GM18498 (cell line): ENCODE data around the gene PDE11A.

ENCODE experiments used
- ATAC-seq: cut with Tn5 transposase; IDR thresholded peaks from one replicate; pipeline ENCODE4 v1.9.1; 2021; ENCODE audit warnings: mild to moderate bottlenecking, moderate library complexity; ENCODE audit not compliant: unreplicated experiment

Gene PDE11A

GRCh38 chr2:177585234-177585863 lies 487.2 kb downstream of the PDE11A start:
- ATAC-seq: no peak

GRCh38 chr2:177584030-177584692 lies 488.4 kb downstream of the PDE11A start:
- no peak for ATAC-seq

- no peak for ATAC-seq
Measured at GRCh38 chr2:177582000-177582399, 490.6 kb downstream of the PDE11A start.

GRCh38 chr2:177579486-177580036 lies 493.0 kb downstream of the PDE11A start:
- ATAC-seq: no peak

- ATAC-seq: no peak
Measured at GRCh38 chr2:177578454-177578853, 494.1 kb downstream of the PDE11A start.

GRCh38 chr2:177577075-177577474 lies 495.5 kb downstream of the PDE11A start:
- ATAC-seq: no peak

GRCh38 chr2:177575358-177575757 lies 497.2 kb downstream of the PDE11A start:
- no peak for ATAC-seq

- no peak for ATAC-seq
Measured at GRCh38 chr2:177574356-177574755, 498.2 kb downstream of the PDE11A start.
